Measurements from ENCODE around the gene TRABD2B. TPM values are rescaled to one million over a fixed set of nuclear protein-coding genes. Genes with fewer than 3 reads are reported as not detected.

The TRABD2B gene
- total and polyA plus RNA-seq, 2 donors (not counting 3 experiments of a cell fraction or from before 2014, with no cell fraction given) = not detected

GRCh38 chr1:47782414-47783166 lies 214.6 kb downstream of the TRABD2B start:
- BruUV-seq (replicated peaks) = no TSS peak
- Histone ChIP-seq H4K20me1 (replicated peaks; ENCODE audit: control insufficient read depth, extremely low read depth, insufficient read depth, low read length) (no peaks in the 10 kb centered on the region), H3K9ac (replicated peaks; ENCODE audit: extremely low read depth, insufficient read depth, low read length) (no peak overlapping the region), H3K9me1 (replicated peaks; ENCODE audit: control insufficient read depth, extremely low read depth, insufficient read depth, low read length) (no peaks in the 10 kb centered on the region), H3K27me3 (ENCODE audit: control insufficient read depth in 2 of 2, insufficient read depth in 2 of 2, low read length in 2 of 2) (peaks cover 0 to 2% of the 10 kb centered on the region in 2 experiments), H3K36me3 (ENCODE audit: control insufficient read depth in 2 of 2, extremely low read depth in 1 of 2, insufficient read depth in 2 of 2, low read length in 2 of 2) (no peaks in the 10 kb centered on the region), H3K9me3 (replicated peaks; ENCODE audit: control insufficient read depth, insufficient read depth, low read length) (no peaks in the 10 kb centered on the region), H2AFZ (ENCODE audit: low read depth, low read length) (no peak overlapping the region), H3K4me3 (replicated peaks in 1 of 3; ENCODE audit: insufficient read depth in 1 of 3, low read depth in 1 of 3, low read length in 3 of 3) (no peak overlapping the region), H3K4me2 (ENCODE audit: insufficient read depth, low read length) (no peak overlapping the region), H3K27ac (ENCODE audit: insufficient read depth, low read depth, low read length) (no peak overlapping the region), H3K79me2 (ENCODE audit: control insufficient read depth, insufficient read depth, low read length) (no peaks in the 10 kb centered on the region), H3K4me1 (ENCODE audit: control insufficient read depth, extremely low read depth, insufficient read depth, low read length) (no peaks in the 10 kb centered on the region)
- FAIRE-seq = no peak
- intact Hi-C loops (cut with micrococcal nuclease) = no loop called here
- ChIA-PET CTCF (interaction anchor here (1.0 kb wide), 1 partner anchor 279 kb away, joined by 4 read pairs; no protein-coding TSS in a partner anchor), POLR2A (no interaction called here)
- DNase-seq (ENCODE audit: low read depth, low spot score) = no peak
- no peak for TF ChIP-seq FOS (IDR thresholded peaks at IDR 0.05; ENCODE audit: borderline replicate concordance, insufficient read depth, low read length)
- TF ChIP-seq CTCF (IDR thresholded peaks at IDR 0.05; ENCODE audit: extremely low read depth in 1 of 2, insufficient read depth in 1 of 2, low read depth in 1 of 2, low read length in 2 of 2) = no peak
- no peak for TF ChIP-seq MAX (IDR thresholded peaks at IDR 0.05; ENCODE audit: insufficient read depth, insufficient read length)
- TF ChIP-seq JUN (IDR thresholded peaks at IDR 0.05; ENCODE audit: borderline replicate concordance, insufficient read depth, insufficient read length, low read depth) = no peak
- TF ChIP-seq POLR2AphosphoS5 (IDR thresholded peaks at IDR 0.05; ENCODE audit: insufficient read depth, low read depth, low read length) = no peak
- TF ChIP-seq MYC (IDR thresholded peaks at IDR 0.05; ENCODE audit: low read depth, low read length) = no peak
- TF ChIP-seq POLR2A (IDR thresholded peaks at IDR 0.05; ENCODE audit: low read depth, low read length) = no peak
- TF ChIP-seq EZH2 (IDR thresholded peaks at IDR 0.05; ENCODE audit: borderline replicate concordance, low read depth, low read length, severe bottlenecking) = no peak
- TF ChIP-seq GATA2 (IDR thresholded peaks at IDR 0.05; ENCODE audit: insufficient read depth, insufficient read length, low read depth, low read length) = no peak
- dilution Hi-C loops (cut with MboI; ENCODE audit: extremely low pct_ligation_motif_present, low sequenced_read_pairs) = no loop called here
